GM12878 (cell line): ENCODE measurements around the gene CLK2. TPM values are rescaled to one million over a fixed set of nuclear protein-coding genes. Genes with fewer than 3 reads are reported as not detected.

ENCODE experiments used
- ATAC-seq: fragments of 200-7000 bp; cut with Tn5 transposase; 3 replicates; pipeline ENCODE4 v1.9.1; 2020; ENCODE audit warnings: mild to moderate bottlenecking, moderate library complexity
- BruUV-seq: library from RNA; stranded (reverse); fragments of 400-500 nt; replicated peaks from 2 replicates; lab custom pipeline; 2021; lab: Mats Ljungman, UMichigan
- CTCF ChIA-PET: fragments of 300-600 bp; sonication (Branson Sonifier 250); formaldehyde crosslinking; extraction: SDS; loops from one replicate; lab custom pipeline; 2021; ENCODE audit warnings: inconsistent platforms; lab: Yijun Ruan, JAX
- POLR2A ChIA-PET: fragments of 350-600 bp; formaldehyde crosslinking; extraction: SDS; loops from one replicate; lab custom pipeline; 2021; ENCODE audit warnings: inconsistent platforms; lab: Charles Lee
- RAD21 ChIA-PET: fragments of 300-600 bp; sonication (Branson Sonifier 250); formaldehyde crosslinking; loops from one replicate; lab custom pipeline; 2023; ENCODE audit warnings: antibody characterized with exemption; ENCODE audit not compliant: unreplicated experiment; lab: Charles Lee
- SMC1A ChIA-PET: fragments of 300-600 bp; sonication (Branson Sonifier 250); formaldehyde crosslinking; loops from one replicate; lab custom pipeline; 2023; ENCODE audit not compliant: unreplicated experiment, uncharacterized antibody; lab: Charles Lee
- DNase-seq: peaks from one replicate; pipeline ENCODE4 v3.0.0-alpha.2; 2011; ENCODE audit warnings: low read depth, low spot score
- FAIRE-seq: peaks from 3 replicates; lab custom pipeline; 2011; peaks lifted over from hg19 to GRCh38; lab: Jason Lieb, UNC
- H2AFZ ChIP-seq: 2 replicates; pipeline ENCODE4 v1.6.0; 2011; ENCODE audit warnings: low read depth, low read length, control low read depth; ENCODE audit not compliant: control insufficient read depth
- H3K27ac ChIP-seq: 2 replicates; pipeline ENCODE4 v1.5.1; 2011; ENCODE audit warnings: control low read depth; ENCODE audit not compliant: control insufficient read depth, insufficient read depth
- H3K27me3 ChIP-seq, 2 experiments: replicated peaks in 1 of 2; 2 replicates each; pipeline versions ENCODE4 v1.6.0 to v1.6.1; 2011; ENCODE audit warnings: low read length in 1 of 2; ENCODE audit not compliant: control insufficient read depth in 2 of 2, insufficient read depth in 2 of 2
- H3K36me3 ChIP-seq, 2 experiments: 2 replicates each; pipeline ENCODE4 v1.5.1; 2011; ENCODE audit warnings: low read length in 1 of 2; ENCODE audit not compliant: control insufficient read depth in 2 of 2, insufficient read depth in 2 of 2
- H3K4me1 ChIP-seq: 2 replicates; pipeline ENCODE4 v1.6.1; 2011; ENCODE audit warnings: mild to moderate bottlenecking, low read length, moderate library complexity, mixed read lengths; ENCODE audit not compliant: control insufficient read depth, insufficient read depth
- H3K4me2 ChIP-seq: 2 replicates; pipeline ENCODE4 v1.6.0; 2011; ENCODE audit warnings: control low read depth; ENCODE audit not compliant: control insufficient read depth, insufficient read depth
- H3K4me3 ChIP-seq: fragments of 200-600 bp; sonication (generic); 2 replicates; pipeline ENCODE4 v1.5.1; 2016
- H3K79me2 ChIP-seq: 2 replicates; pipeline ENCODE4 v1.6.0; 2011; ENCODE audit warnings: low read length; ENCODE audit not compliant: control insufficient read depth, insufficient read depth
- H3K9ac ChIP-seq: 2 replicates; pipeline ENCODE4 v1.8.0; 2011; ENCODE audit warnings: low read length, control low read depth, mixed read lengths; ENCODE audit not compliant: control insufficient read depth, insufficient read depth
- H3K9me3 ChIP-seq: replicated peaks from 3 replicates; pipeline ENCODE4 v1.5.1; 2011; ENCODE audit warnings: mild to moderate bottlenecking, low read length; ENCODE audit not compliant: control insufficient read depth, insufficient read depth
- H4K20me1 ChIP-seq: 2 replicates; pipeline ENCODE4 v1.6.0; 2011; ENCODE audit not compliant: control insufficient read depth, insufficient read depth
- CHD1 ChIP-seq: IDR thresholded peaks from 2 replicates; pipeline ENCODE4 v1.6.1; 2012; ENCODE audit warnings: low read depth, low read length, improper control_type of control experiment
- E2F4 ChIP-seq: IDR thresholded peaks from 2 replicates; pipeline ENCODE4 v1.6.1; 2012; ENCODE audit warnings: low read depth, low read length, improper control_type of control experiment
- EGR1 ChIP-seq, 2 experiments: IDR thresholded peaks; 1 replicate in 1 of 2; 2 replicates in 1 of 2; pipeline ENCODE4 v1.6.1; 2011 to 2012; ENCODE audit warnings: low read depth in 2 of 2, low read length in 2 of 2, borderline replicate concordance in 1 of 2, mild to moderate bottlenecking in 1 of 2, moderate library complexity in 1 of 2
- JUND ChIP-seq: IDR thresholded peaks from 2 replicates; pipeline ENCODE4 v1.6.1; 2012; ENCODE audit warnings: low read depth, mild to moderate bottlenecking, low read length, improper control_type of control experiment, moderate library complexity
- POU2F2 ChIP-seq: IDR thresholded peaks from 3 replicates; pipeline ENCODE4 v1.6.1; 2011; ENCODE audit warnings: low read depth, mild to moderate bottlenecking, low read length, borderline replicate concordance
- SRF ChIP-seq, 2 experiments: IDR thresholded peaks; 2 replicates each; pipeline ENCODE4 v1.6.1; 2011; ENCODE audit warnings: low read depth in 2 of 2, low read length in 2 of 2, mild to moderate bottlenecking in 1 of 2, moderate library complexity in 1 of 2
- ZBTB11 ChIP-seq: fragments of 450-650 bp; formaldehyde crosslinking; IDR thresholded peaks from 2 replicates; pipeline ENCODE4 v1.5.0; 2022; ENCODE audit warnings: mild to moderate bottlenecking, missing genetic modification characterization
- WGBS: methylation state at CpG from one replicate; pipeline ENCODE4 v1.1.6; 2016; ENCODE audit warnings: low lambda C conversion rate; ENCODE audit not compliant: insufficient replicate concordance, insufficient coverage; ENCODE audit errors: missing lambda C conversion rate; 5-methylcytosine and 5-hydroxymethylcytosine counted together
- in situ Hi-C: fragments of 300-500 bp; cut with MboI; formaldehyde crosslinking; loops from 9 replicates; pipeline ENCODE4 v1.14.3; 2018; ENCODE audit warnings: mixed read lengths
- intact Hi-C: fragments of 100-400 bp; cut with micrococcal nuclease; formaldehyde crosslinking; loops from one replicate; pipeline ENCODE4 v1.14.2; 2022; ENCODE audit not compliant: unreplicated experiment
- polyA plus RNA-seq, 11 experiments: library from polyadenylated mRNA; depleted of rRNA in 4 of 11; unstranded in 6 of 11; stranded (reverse) in 5 of 11; fragments of >200 nt; fragmentation: Nextera tagmentation in 4 of 11; fragmentation: Illumina TruSeq in 1 of 11; extraction: Ambion mirVana in 4 of 11; extraction: Trizol in 1 of 11; gene quantifications; 1 replicate in 1 of 11; 2 replicates in 10 of 11; pipeline versions ENCODE4 v1.2.1 to v1.2.3, GENCODE V29; 2011 to 2016; ENCODE audit warnings: inconsistent platforms in 2 of 11, missing spikeins in 2 of 11, low read depth in 1 of 11
- total RNA-seq, 4 experiments: library from RNA; depleted of rRNA in 3 of 4; stranded (reverse); fragments of >200 nt in 3 of 4; fragmentation: Illumina TruSeq in 1 of 4; extraction: Trizol in 1 of 4; gene quantifications; 2 replicates each; pipeline versions ENCODE4 v1.2.1 to v1.2.3, GENCODE V29; 2013 to 2021

CLK2 gene
- total and polyA plus RNA-seq, 10 of the 15 experiments (the other 5 are each of a cell fraction or from before 2014, with no cell fraction given) = 11.1 to 83.7 (median 36.7) TPM

GRCh38 chr1:155320661-155321617 is 47.6 kb upstream of the CLK2 start, which contains the start of gene RUSC1 (continued):
- TF ChIP-seq E2F4 = no peak
- TF ChIP-seq EGR1 (IDR thresholded peaks at IDR 0.05; ENCODE audit: borderline replicate concordance in 1 of 2, low read depth in 2 of 2, low read length in 2 of 2) = 0 out of 3 replicates have a peak, but pooled peaks of 1 of the 2 experiments have one; percentile 10
- no peak for TF ChIP-seq JUND
- no peak for TF ChIP-seq CHD1
- 0 out of 3 replicates have a peak, but pooled peaks have one; percentile 35 for TF ChIP-seq POU2F2
- TF ChIP-seq SRF (IDR thresholded peaks at IDR 0.05; ENCODE audit: low read depth in 2 of 2, low read length in 2 of 2) = no peak

- H4K20me1 ChIP-seq = no peaks in the 10 kb centered on the region
- H3K27ac ChIP-seq = no peak overlapping the region
- ChIA-PET RAD21 (interaction anchor here (1.0 to 5.4 kb wide), 3 partner anchors 12 to 69 kb away, joined by 3 to 81 read pairs (median 3); partner anchors contain the start of gene FDPS), CTCF (interaction anchor here (1.5 to 9.6 kb wide), 3 partner anchors 14 to 272 kb away, joined by 3 to 225 read pairs (median 37); partner anchors contain the start of genes ENTREP3 and FDPS), SMC1A (interaction anchor here (1.1 to 6.8 kb wide), 3 partner anchors 8 to 69 kb away, joined by 3 to 57 read pairs (median 9); no protein-coding TSS in a partner anchor), POLR2A (interaction anchor here (0.6 to 1.3 kb wide), 2 partner anchors 12 to 181 kb away, joined by 3 read pairs; partner anchors contain the start of gene FDPS)
- peaks cover 7 to 20% of the 10 kb centered on the region in 2 experiments for H3K36me3 ChIP-seq
- intact Hi-C loops (loop anchor here (5.0 kb wide), 1 partner anchor 272 kb away; no protein-coding TSS in a partner anchor), in situ Hi-C loops (no loop called here)
- no TSS peak for BruUV-seq
- peak overlapping the region; percentile 45; the same call in 1 of the 2 replicates for H3K4me3 ChIP-seq
- H3K9me3 ChIP-seq = no peaks in the 10 kb centered on the region
- no peaks in the 10 kb centered on the region; the same call in none of the 2 replicates for H3K79me2 ChIP-seq
- TF ChIP-seq ZBTB11 (CRISPR knock-in tag) = no peak
- FAIRE-seq (no peak), DNase-seq (no peak), ATAC-seq (no peak)
- H2AFZ ChIP-seq = no peak overlapping the region
- no peaks in the 10 kb centered on the region for H3K27me3 ChIP-seq
- no peak overlapping the region for H3K9ac ChIP-seq
- 78% methylated on average over 11 of the region's 11 CpGs for WGBS
- H3K4me1 ChIP-seq = peaks cover 7% of the 10 kb centered on the region
- H3K4me2 ChIP-seq = peak overlapping the region; percentile 19; the same call in 1 of the 2 replicates
These were observed 46.9 kb upstream of the CLK2 start for GRCh38 chr1:155320252-155320651.
